Calu3 (cell line): ENCODE results near the gene RAB44. TPM values are rescaled to one million over a fixed set of nuclear protein-coding genes. Genes with fewer than 3 reads are reported as not detected.

Experiments
- BruUV-seq: library from RNA; stranded (reverse); fragments of 400-500 nt; replicated peaks from 2 replicates; lab custom pipeline; 2021; lab: Mats Ljungman, UMichigan
- CTCF ChIA-PET: fragments of 300-600 bp; sonication (Branson Sonifier 250); formaldehyde crosslinking; loops from one replicate; lab custom pipeline; 2022; ENCODE audit warnings: antibody characterized with exemption; lab: Charles Lee
- DNase-seq: peaks from one replicate; pipeline ENCODE4 v3.0.0; 2022
- H3K27ac Mint-ChIP-seq: one replicate; pipeline ENCODE4 v1.8.0; 2022; ENCODE audit warnings: mixed read lengths; ENCODE audit not compliant: unreplicated experiment
- H3K27me3 Mint-ChIP-seq: one replicate; pipeline ENCODE4 v1.8.0; 2022; ENCODE audit warnings: mixed read lengths; ENCODE audit not compliant: unreplicated experiment
- H3K36me3 Mint-ChIP-seq: one replicate; pipeline ENCODE4 v1.8.0; 2022; ENCODE audit warnings: mild to moderate bottlenecking, moderate library complexity, mixed read lengths; ENCODE audit not compliant: insufficient read depth, unreplicated experiment
- H3K4me1 Mint-ChIP-seq: one replicate; pipeline ENCODE4 v1.8.0; 2022; ENCODE audit warnings: mild to moderate bottlenecking, low read depth, mixed read lengths; ENCODE audit not compliant: unreplicated experiment
- H3K4me3 Mint-ChIP-seq: one replicate; pipeline ENCODE4 v1.8.0; 2022; ENCODE audit warnings: mild to moderate bottlenecking, low read depth, moderate library complexity, mixed read lengths; ENCODE audit not compliant: unreplicated experiment
- H3K9me3 Mint-ChIP-seq: one replicate; pipeline ENCODE4 v1.8.0; 2022; ENCODE audit warnings: low read depth, mixed read lengths; ENCODE audit not compliant: unreplicated experiment
- CTCF ChIP-seq: fragments of 200-600 bp; IDR thresholded peaks from one replicate; pipeline ENCODE4 v1.8.0; 2022; ENCODE audit warnings: antibody characterized with exemption; ENCODE audit not compliant: unreplicated experiment
- intact Hi-C: fragments of 100-400 bp; cut with micrococcal nuclease; formaldehyde crosslinking; loops from one replicate; pipeline ENCODE4 v1.10.0; 2022; ENCODE audit not compliant: unreplicated experiment
- total RNA-seq: library from RNA; stranded (reverse); gene quantifications from 2 replicates; pipeline ENCODE4 v1.2.3, GENCODE V29; 2022

The RAB44 gene
- total RNA-seq, 1 experiment from 2014 or later = not detected

DNA sequence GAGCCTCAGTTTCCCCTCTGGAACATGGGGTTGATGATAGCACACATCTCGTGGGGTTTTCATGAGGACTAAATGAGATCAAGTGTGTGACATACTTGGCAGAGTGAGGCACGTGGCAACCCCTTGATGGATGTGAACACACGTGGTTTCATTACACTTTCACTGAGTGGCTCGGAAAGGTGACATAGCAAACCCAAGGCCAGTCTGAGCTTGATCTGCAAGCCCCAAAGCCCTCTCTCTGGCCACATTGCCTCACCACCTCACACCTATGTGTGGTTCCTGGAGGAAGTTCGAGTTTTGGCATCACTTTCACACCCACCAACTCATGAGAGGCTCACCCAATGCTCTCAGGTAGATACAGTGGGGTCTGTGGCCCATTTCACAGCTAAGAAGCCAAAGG is 81.6 kb downstream of the RAB44 start:
- H3K27ac Mint-ChIP-seq = no peak overlapping the region
- H3K27me3 Mint-ChIP-seq = peaks cover 62% of the 10 kb centered on the region
- H3K4me1 Mint-ChIP-seq = peaks cover 9% of the 10 kb centered on the region
- CTCF ChIA-PET = no interaction called here
- H3K4me3 Mint-ChIP-seq = no peak overlapping the region
- no peaks in the 10 kb centered on the region for H3K36me3 Mint-ChIP-seq
- intact Hi-C loops = no loop called here
- DNase-seq = no peak
- BruUV-seq = no TSS peak
- TF ChIP-seq CTCF = no peak
- H3K9me3 Mint-ChIP-seq = no peaks in the 10 kb centered on the region

DNA sequence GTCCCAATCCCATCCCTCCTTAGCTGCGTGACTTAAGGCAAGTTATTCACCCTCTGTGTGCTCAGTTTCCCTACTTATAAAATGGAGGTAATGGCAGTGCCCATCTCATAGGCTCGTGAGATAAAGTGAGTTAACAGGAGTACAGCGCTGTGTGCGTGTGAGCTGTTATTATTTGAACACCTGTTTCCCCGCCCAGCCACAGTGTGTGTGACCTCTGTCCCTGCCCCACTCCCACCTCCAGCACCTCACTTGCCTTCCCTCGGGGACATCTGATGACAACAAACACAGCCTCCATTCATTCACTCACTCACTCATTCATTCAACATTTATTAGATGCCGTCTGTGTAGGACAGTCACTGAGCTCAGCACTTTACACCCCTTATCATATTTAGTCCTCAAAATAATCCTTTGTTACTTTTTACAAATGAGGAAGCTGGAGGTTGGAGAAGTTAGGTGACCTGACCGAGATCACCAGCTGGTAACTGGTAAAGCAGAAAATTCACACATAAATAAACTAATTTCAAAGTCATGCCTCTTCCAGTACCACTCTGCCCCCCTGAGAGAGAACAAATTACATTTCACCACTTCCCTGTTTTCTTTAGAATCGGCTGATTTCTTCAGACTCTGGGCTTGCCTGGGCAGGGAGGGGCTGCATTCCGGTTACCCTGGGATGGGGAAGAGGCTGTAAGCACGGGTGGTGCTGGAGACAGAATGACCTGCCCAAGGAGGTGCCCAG is 83.0 kb downstream of the RAB44 start:
- no peak for DNase-seq
- Mint-ChIP-seq H3K27ac (no peak overlapping the region), H3K27me3 (peaks cover 54% of the 10 kb centered on the region), H3K9me3 (no peaks in the 10 kb centered on the region), H3K4me3 (no peak overlapping the region), H3K4me1 (peaks cover 9% of the 10 kb centered on the region), H3K36me3 (no peaks in the 10 kb centered on the region)
- no peak for TF ChIP-seq CTCF
- CTCF ChIA-PET = interaction anchor here (1.0 to 1.1 kb wide), 2 partner anchors 21 to 237 kb away, joined by 4 read pairs; no protein-coding TSS in a partner anchor
- intact Hi-C loops = loop anchor here (5.0 kb wide), 1 partner anchor 72 kb away; no protein-coding TSS in a partner anchor
- BruUV-seq = no TSS peak

DNA sequence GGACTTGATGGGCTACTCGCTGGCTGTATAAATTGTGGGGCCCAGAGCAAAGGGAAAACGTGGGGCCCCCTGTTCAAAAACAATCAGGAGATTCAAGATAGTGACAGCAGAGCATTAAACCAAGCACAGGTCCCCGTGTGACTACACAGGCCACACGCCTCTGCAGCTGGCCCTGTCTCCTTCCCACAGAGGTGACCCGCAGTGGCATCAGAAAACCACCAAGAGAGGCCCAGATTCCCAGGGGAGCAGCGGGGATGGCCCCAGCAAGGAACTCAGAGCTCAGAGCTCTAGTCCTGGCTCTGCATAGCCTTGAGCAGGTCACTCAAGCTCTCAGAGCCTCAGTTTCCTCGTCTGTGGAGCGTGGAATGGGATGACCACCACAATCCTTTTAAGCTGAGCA is 84.0 kb downstream of the RAB44 start:
- no peak for TF ChIP-seq CTCF
- no peak for DNase-seq
- Mint-ChIP-seq H3K4me3 (no peak overlapping the region), H3K27me3 (peaks cover 44% of the 10 kb centered on the region), H3K4me1 (peaks cover 9% of the 10 kb centered on the region), H3K9me3 (no peaks in the 10 kb centered on the region), H3K36me3 (no peaks in the 10 kb centered on the region), H3K27ac (no peak overlapping the region)
- intact Hi-C loops = loop anchor here (5.0 kb wide), 1 partner anchor 71 kb away; no protein-coding TSS in a partner anchor
- CTCF ChIA-PET = interaction anchor here (0.5 to 1.6 kb wide), 7 partner anchors 12 to 236 kb away, joined by 3 to 13 read pairs (median 3); no protein-coding TSS in a partner anchor
- BruUV-seq = no TSS peak

Other genes with a start within 250 kb of the RAB44 start
- 63.0 and 70.3 TPM in 2 replicates for gene STK38, start 150.3 kb upstream of the RAB44 start, total RNA-seq
- gene SRSF3, start 103.5 kb upstream of the RAB44 start, total RNA-seq = 347 and 370 TPM in 2 replicates
- 26.5 and 33.7 TPM in 2 replicates for gene CDKN1A, start 19.1 kb upstream of the RAB44 start, total RNA-seq
- gene CPNE5, start 141.6 kb downstream of the RAB44 start, total RNA-seq = 0.12 TPM in 1 of 2 replicates, not detected in the other
- gene PPIL1, start 177.0 kb downstream of the RAB44 start, total RNA-seq = 59.6 and 64.4 TPM in 2 replicates
- gene C6orf89, start 188.1 kb downstream of the RAB44 start, total RNA-seq = 58.3 and 61.1 TPM in 2 replicates